Mucosa of stomach (tissue), 1 donor: ENCODE results near the gene PSMA2.

Source experiments
- H3K27me3 ChIP-seq: one replicate; pipeline ENCODE4 v1.7.0; 2013; ENCODE audit warnings: mild to moderate bottlenecking, low read length; ENCODE audit not compliant: control insufficient read depth, insufficient read depth
- H3K36me3 ChIP-seq: one replicate; pipeline ENCODE4 v1.7.0; 2013; ENCODE audit warnings: low read length; ENCODE audit not compliant: control insufficient read depth, insufficient read depth
- H3K4me1 ChIP-seq: one replicate; pipeline ENCODE4 v1.7.0; 2013; ENCODE audit warnings: mild to moderate bottlenecking, low read length; ENCODE audit not compliant: control insufficient read depth, insufficient read depth
- H3K4me3 ChIP-seq: one replicate; pipeline ENCODE4 v1.7.0; 2013; ENCODE audit warnings: low read length
- H3K9ac ChIP-seq: one replicate; pipeline ENCODE4 v1.7.0; 2013; ENCODE audit warnings: mild to moderate bottlenecking, low read length, moderate library complexity
- H3K9me3 ChIP-seq: one replicate; pipeline ENCODE4 v1.7.0; 2013; ENCODE audit warnings: mild to moderate bottlenecking, low read length, moderate library complexity; ENCODE audit not compliant: control insufficient read depth
- donor health status: Pancreatic carcinoma.

PSMA2 gene

GRCh38 chr7:42960762-42961161 is 28.8 kb upstream of the PSMA2 start:
- Histone ChIP-seq H3K4me3 (no peak overlapping the region), H3K27me3 (no peaks in the 10 kb centered on the region), H3K9ac (no peak overlapping the region), H3K4me1 (no peaks in the 10 kb centered on the region), H3K9me3 (no peaks in the 10 kb centered on the region), H3K36me3 (no peaks in the 10 kb centered on the region)

GRCh38 chr7:42959549-42959948 is 27.6 kb upstream of the PSMA2 start:
- no peaks in the 10 kb centered on the region for H3K9me3 ChIP-seq
- no peaks in the 10 kb centered on the region for H3K4me1 ChIP-seq
- H3K9ac ChIP-seq = no peak overlapping the region
- no peak overlapping the region for H3K4me3 ChIP-seq
- no peaks in the 10 kb centered on the region for H3K27me3 ChIP-seq
- H3K36me3 ChIP-seq = no peaks in the 10 kb centered on the region

- no peaks in the 10 kb centered on the region for H3K27me3 ChIP-seq
- H3K4me1 ChIP-seq = no peaks in the 10 kb centered on the region
- no peaks in the 10 kb centered on the region for H3K9me3 ChIP-seq
Observed at GRCh38 chr7:42956062-42956461, 24.1 kb upstream of the PSMA2 start.

GRCh38 chr7:42953994-42954393 is 22.0 kb upstream of the PSMA2 start:
- H3K36me3 ChIP-seq = no peaks in the 10 kb centered on the region
- H3K9ac ChIP-seq = no peak overlapping the region
- no peaks in the 10 kb centered on the region for H3K27me3 ChIP-seq
- no peaks in the 10 kb centered on the region for H3K9me3 ChIP-seq
- H3K4me3 ChIP-seq = no peak overlapping the region
- no peaks in the 10 kb centered on the region for H3K4me1 ChIP-seq

More at GRCh38 chr7:42956062-42956461, 24.1 kb upstream of the PSMA2 start:
- H3K36me3 ChIP-seq = no peaks in the 10 kb centered on the region
- no peak overlapping the region for H3K4me3 ChIP-seq
- H3K9ac ChIP-seq = no peak overlapping the region

GRCh38 chr7:42952328-42952727 is 20.4 kb upstream of the PSMA2 start:
- no peaks in the 10 kb centered on the region for H3K4me1 ChIP-seq
- H3K9ac ChIP-seq = no peak overlapping the region
- no peaks in the 10 kb centered on the region for H3K27me3 ChIP-seq
- H3K4me3 ChIP-seq = no peak overlapping the region
- no peaks in the 10 kb centered on the region for H3K36me3 ChIP-seq
- no peaks in the 10 kb centered on the region for H3K9me3 ChIP-seq

GRCh38 chr7:42950417-42950816 is 18.4 kb upstream of the PSMA2 start:
- Histone ChIP-seq H3K4me1 (no peaks in the 10 kb centered on the region), H3K27me3 (no peaks in the 10 kb centered on the region), H3K9me3 (no peaks in the 10 kb centered on the region), H3K36me3 (no peaks in the 10 kb centered on the region), H3K9ac (no peak overlapping the region), H3K4me3 (no peak overlapping the region)

GRCh38 chr7:42947521-42947920 is 15.5 kb upstream of the PSMA2 start:
- Histone ChIP-seq H3K4me3 (no peak overlapping the region), H3K9me3 (no peaks in the 10 kb centered on the region), H3K4me1 (no peaks in the 10 kb centered on the region), H3K9ac (no peak overlapping the region), H3K27me3 (no peaks in the 10 kb centered on the region), H3K36me3 (no peaks in the 10 kb centered on the region)

GRCh38 chr7:42946627-42946950 is 14.6 kb upstream of the PSMA2 start:
- H3K4me3 ChIP-seq = no peak overlapping the region
- H3K9me3 ChIP-seq = no peaks in the 10 kb centered on the region
- H3K4me1 ChIP-seq = no peaks in the 10 kb centered on the region
- no peak overlapping the region for H3K9ac ChIP-seq
- H3K27me3 ChIP-seq = no peaks in the 10 kb centered on the region
- H3K36me3 ChIP-seq = no peaks in the 10 kb centered on the region

- H3K4me1 ChIP-seq = no peaks in the 10 kb centered on the region
- peak overlapping the region; percentile 24 for H3K9ac ChIP-seq
- no peak overlapping the region for H3K4me3 ChIP-seq
- no peaks in the 10 kb centered on the region for H3K36me3 ChIP-seq
- no peaks in the 10 kb centered on the region for H3K27me3 ChIP-seq
- H3K9me3 ChIP-seq = no peaks in the 10 kb centered on the region
Observed at GRCh38 chr7:42945821-42946626, 14.1 kb upstream of the PSMA2 start.

- H3K36me3 ChIP-seq = no peaks in the 10 kb centered on the region
- no peaks in the 10 kb centered on the region for H3K27me3 ChIP-seq
- no peaks in the 10 kb centered on the region for H3K4me1 ChIP-seq
- no peak overlapping the region for H3K4me3 ChIP-seq
- no peak overlapping the region for H3K9ac ChIP-seq
- no peaks in the 10 kb centered on the region for H3K9me3 ChIP-seq
Observed at GRCh38 chr7:42940985-42941847, 9.2 kb upstream of the PSMA2 start.

- H3K4me3 ChIP-seq = no peak overlapping the region
- no peaks in the 10 kb centered on the region for H3K36me3 ChIP-seq
- H3K9me3 ChIP-seq = no peaks in the 10 kb centered on the region
- no peaks in the 10 kb centered on the region for H3K27me3 ChIP-seq
- no peaks in the 10 kb centered on the region for H3K4me1 ChIP-seq
- no peak overlapping the region for H3K9ac ChIP-seq
Observed at GRCh38 chr7:42939457-42940240, 7.7 kb upstream of the PSMA2 start.

- no peaks in the 10 kb centered on the region for H3K36me3 ChIP-seq
- H3K27me3 ChIP-seq = no peaks in the 10 kb centered on the region
- H3K4me3 ChIP-seq = no peak overlapping the region
- H3K9me3 ChIP-seq = no peaks in the 10 kb centered on the region
- peaks cover 8% of the 10 kb centered on the region for H3K4me1 ChIP-seq
- no peak overlapping the region for H3K9ac ChIP-seq
Observed at GRCh38 chr7:42935861-42936260, 3.9 kb upstream of the PSMA2 start.
